ENCODE data around the gene CUL3.

DNA sequence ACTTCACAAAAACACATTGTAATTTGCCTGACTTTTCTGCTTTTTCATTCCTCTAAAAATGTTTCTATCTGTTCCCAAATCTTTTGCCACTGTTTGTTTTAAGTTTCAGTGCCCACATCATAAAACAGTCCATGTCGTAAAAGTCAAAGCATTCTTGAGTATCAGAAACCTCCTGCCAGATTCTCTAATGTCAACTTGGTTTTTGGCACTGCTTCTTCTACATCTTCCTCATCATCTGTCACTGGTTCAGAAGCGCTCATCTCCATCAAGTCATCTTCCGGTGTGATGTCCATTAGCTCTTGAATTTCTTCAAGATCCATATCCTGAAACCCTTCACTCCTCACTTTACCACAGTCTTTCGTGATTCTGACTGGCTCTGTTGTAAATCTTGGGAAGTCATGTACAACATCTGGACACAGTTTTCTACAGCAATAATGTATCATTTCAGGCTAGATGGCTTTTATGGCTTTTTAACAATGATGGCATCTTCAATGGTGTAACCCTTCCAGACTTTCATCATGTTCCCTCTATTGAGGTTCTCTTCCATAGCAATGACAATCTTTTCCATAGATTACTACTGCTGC lies 19.6 kb downstream of the CUL3 start:
- TF ChIP-seq CTCF (IDR thresholded peaks at IDR 0.05; ENCODE audit: poor library complexity) (no peak), EZH2 (IDR thresholded peaks at IDR 0.05; ENCODE audit: borderline replicate concordance) (no peak), EZH2phosphoT487 (IDR thresholded peaks at IDR 0.05; ENCODE audit: low read depth, severe bottlenecking, unreplicated experiment) (no peak)

Measured in hepatocyte (in vitro differentiated cells).